Embryonic facial prominence (tissue), 1 donor: ENCODE results near the gene DDX27.
A peak's percentile ranks its signal among the peaks of the same experiment; 100 is the strongest.

Source experiments
- DNase-seq: peaks from one replicate; pipeline ENCODE4 v3.0.0-alpha.2; 2016; ENCODE audit errors: extremely low spot score

Gene DDX27

DNA sequence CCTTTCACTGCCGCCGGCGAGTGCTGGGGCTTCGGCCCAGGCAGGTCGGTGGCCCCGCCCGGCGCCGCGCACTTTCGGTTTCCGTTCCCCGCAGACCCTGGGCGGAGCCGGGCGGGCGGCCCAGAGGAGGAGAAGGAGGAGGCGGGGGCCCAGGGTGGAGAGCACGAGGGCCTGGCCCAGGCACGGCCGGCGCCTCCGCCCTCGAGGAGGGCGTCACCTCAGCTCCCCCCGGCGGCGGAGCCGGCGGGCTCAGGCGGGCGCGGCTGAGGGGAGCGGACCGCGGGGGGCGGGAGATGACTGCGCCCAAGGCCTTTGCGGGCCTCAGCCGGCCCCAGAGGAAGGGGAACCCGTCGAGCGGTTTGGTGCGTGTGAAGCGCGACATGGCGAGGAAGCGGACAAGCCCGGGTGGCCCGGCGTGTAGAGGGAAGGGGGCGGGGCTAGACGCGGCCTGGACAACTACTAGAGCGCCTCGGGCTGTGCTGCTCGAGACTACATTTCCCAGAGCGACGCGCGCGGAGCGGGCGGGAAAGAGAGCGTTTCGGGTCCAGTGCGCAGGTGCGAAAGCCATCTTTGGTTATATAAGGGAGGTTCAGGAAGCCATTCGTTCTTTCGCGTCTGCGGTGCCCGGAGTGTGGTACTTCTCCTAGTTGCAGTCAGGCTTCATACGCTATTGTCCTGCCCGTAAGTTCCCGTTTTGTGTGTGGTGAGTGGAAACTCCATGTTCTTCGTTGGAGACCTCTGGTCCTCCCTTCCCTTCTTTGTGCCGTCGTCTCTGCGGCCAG lies 59.0 kb downstream of the DDX27 start, which contains the start of gene ZNFX1:
Gene ZNFX1, minus strand, starts transcription at position 22 of the 782 bp plus-strand sequence. CDS start 2,218 bp downstream, outside the sequence.
- DNase-seq, result peak; percentile 96

- DNase-seq, result no peak
These were observed 59.8 kb downstream of the DDX27 start for GRCh38 chr20:49278818-49279676.

GRCh38 chr20:49279677-49280462 lies 60.7 kb downstream of the DDX27 start:
- DNase-seq, result no peak

GRCh38 chr20:49280463-49281058 lies 61.3 kb downstream of the DDX27 start:
- DNase-seq, result no peak

GRCh38 chr20:49281059-49281912 lies 62.1 kb downstream of the DDX27 start:
- no peak for DNase-seq

DNA sequence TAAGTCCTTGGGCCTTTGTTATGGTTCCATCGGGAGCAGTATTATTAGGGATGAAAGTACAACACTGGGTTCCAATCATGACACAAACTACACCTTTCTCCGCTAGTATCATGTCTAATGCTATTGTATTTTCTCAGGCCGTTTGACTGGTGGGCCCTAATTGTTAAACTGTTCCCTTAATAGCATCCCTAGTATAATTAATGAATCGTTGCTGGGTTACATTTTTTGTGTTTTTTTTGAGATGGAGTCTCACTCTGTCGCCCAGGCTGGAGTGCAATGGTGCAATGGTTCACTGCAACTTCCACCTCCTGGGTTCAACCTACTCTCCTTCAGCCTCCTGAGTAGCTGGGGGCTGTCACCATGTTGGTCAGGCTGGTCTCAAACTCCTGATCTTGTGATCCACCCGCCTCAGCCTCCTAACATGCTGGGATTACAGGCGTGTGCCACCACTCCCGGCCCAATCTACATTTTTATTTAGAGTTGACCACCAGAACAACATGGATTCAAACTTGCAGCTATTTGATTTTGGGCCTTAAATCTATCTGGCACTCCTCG lies 62.8 kb downstream of the DDX27 start:
- no peak for DNase-seq

DNA sequence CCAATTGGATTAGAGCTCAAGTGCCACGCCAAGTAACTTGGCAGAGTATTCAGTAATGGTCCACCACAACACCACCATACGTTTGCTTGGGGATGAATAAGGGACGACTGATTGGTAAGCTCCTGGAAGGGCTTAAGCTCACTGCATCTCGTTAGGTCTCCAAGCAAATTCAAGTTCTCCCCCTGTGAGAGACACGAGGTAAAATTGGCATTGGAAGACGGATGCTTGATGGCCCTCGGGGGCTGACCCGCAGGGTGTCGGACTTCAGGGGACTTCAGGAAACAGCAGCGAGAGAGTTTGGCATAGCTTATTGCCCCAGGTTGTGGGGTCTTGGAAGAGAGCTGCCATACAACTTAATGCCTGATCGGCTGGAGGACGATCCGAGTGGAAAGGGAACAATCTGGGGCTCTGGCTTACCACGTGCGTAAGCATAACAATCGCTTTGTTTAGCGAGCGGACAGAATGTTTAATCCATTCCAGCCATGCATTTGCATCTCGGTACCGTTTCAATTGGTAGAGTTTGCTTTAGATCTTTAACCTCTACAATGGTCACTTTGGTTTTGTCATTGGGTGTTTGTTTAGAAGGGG lies 63.5 kb downstream of the DDX27 start:
- no peak for DNase-seq

DNA sequence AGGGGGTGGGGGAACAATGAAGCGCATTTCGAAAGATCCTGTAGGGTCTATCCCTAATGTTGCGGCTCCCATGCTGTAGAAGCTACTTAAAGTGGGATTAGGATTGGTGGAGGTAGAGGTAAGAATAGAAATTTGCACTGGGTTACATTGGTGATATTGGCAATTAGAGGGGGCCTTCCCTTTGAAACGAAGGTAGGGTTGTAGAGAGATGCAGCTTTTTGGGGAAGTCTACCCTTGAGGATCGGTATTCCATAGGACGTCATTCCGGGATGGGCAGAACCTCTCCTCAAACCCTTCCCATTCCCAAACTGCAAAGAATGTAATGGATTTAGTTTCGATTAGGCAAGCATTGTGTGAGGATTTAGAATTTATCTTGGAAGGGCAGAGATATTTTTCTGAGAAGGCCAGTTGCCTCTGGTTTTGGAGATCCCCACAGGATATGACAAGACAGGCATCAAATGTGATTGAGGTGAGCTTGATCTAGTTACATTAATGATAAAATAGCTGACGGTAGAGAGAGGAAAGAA lies 64.0 kb downstream of the DDX27 start:
- DNase-seq, result no peak

GRCh38 chr20:49283703-49284625 lies 64.7 kb downstream of the DDX27 start:
- no peak for DNase-seq

DNA sequence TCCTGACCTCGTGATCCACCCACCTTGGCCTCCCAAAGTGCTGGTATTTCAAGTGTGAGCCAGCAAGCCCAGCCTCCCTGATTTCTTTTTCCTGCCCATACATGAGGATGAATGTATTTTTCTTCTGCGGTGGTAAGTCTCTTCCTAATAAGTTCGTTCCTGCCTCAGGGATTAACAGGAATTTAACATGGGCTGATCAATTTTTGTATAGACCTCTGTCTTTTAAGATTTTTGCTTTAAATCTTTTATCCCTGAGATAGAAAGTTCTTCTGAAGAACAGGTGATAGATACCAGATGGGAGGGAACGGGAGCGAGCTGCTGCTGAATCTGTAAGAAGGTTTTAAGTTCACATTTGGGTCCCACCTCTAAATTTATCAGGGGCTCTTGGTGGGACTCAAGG lies 65.6 kb downstream of the DDX27 start:
- no peak for DNase-seq

DNA sequence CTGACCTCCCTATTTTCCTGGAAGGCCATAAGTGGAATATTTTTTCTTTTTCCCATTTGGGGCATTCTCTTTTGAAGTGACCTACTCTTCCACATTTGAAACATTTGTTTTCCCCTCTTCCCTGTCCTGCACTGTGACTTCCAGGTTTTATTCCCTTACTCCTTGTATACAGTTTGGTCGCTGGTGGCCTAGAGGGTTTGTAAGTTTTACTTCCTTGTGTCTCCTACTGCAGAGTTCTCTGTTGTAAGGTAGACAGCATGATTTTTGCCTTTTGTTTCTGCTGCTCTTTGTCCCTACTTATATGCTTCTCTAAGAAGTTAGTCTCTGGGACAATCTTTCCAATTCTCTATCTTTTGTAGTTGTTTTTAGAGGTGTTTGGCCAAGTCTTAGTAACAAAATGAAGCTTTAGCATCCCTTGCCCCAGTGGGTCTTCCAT lies 66.0 kb downstream of the DDX27 start:
- no peak for DNase-seq

GRCh38 chr20:49285813-49286494 lies 66.7 kb downstream of the DDX27 start:
- DNase-seq, result no peak

- DNase-seq, result no peak
These were observed 67.7 kb downstream of the DDX27 start for GRCh38 chr20:49286689-49287551.

- DNase-seq, result no peak
These were observed 68.5 kb downstream of the DDX27 start for GRCh38 chr20:49287555-49288249.

DNA sequence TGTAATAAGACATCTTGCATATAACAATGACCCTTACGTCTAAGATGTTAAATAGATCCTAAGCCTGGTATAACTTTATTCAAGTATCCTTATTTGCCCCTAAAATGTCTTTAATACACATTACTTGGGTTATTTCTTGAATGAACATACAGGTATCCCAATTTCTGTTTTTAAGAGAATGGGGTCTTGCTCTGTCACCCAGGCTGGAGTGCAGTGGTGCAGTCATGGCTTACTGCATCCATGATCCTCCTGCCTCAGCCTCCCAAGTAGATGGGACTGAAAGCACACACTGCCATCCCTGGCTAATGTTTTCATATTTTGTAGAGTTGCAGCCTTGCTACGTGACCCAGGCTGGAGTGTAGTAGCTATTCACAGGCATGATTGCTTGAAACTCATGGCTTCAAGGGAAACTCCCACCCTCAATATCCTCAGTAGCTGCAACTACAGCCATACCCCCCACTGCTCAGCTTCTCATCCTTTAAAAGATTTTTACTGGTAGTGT lies 69.1 kb downstream of the DDX27 start:
- DNase-seq, result no peak
